Uterus (tissue), 2 donors: ENCODE data around the gene EPX.

ENCODE experiments used
- POLR2A ChIP-seq, 2 donors: fragments of 450-650 bp; IDR thresholded peaks; one replicate each; pipeline ENCODE4 v1.6.1; 2016; ENCODE audit warnings: antibody characterized with exemption in 2 of 2, mild to moderate bottlenecking in 1 of 2, moderate library complexity in 1 of 2
- TF ChIP-seq, protein P1 (sequence below), 4 experiments: fragments of 200-600 bp in 2 of 4; fragments of 450-650 bp in 2 of 4; sonication (generic) in 2 of 4; IDR thresholded peaks; one replicate each; pipeline ENCODE4 v1.5.1; 2016 to 2019; ENCODE audit warnings: antibody characterized with exemption in 4 of 4, mild to moderate bottlenecking in 2 of 4, moderate library complexity in 1 of 4

DNA sequence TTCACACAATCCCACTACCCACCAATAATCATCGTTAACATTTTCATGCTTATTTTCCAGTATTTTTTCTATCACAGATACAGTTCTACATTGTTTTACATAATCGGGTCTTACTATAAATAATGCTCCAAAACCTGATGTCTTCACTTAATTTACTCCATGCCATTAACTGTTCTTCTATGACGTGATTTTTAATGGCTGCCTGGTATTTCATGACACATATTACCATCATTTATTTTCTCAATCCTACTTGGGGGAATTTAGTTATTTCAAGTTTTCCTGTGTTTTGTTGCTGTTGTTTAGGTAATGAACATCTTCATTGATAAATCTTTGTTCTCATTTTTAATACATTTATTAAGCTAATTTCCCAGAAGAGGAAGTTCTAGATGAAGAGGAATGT lies 60.6 kb downstream of the EPX start:
- TF ChIP-seq, protein P1, sequence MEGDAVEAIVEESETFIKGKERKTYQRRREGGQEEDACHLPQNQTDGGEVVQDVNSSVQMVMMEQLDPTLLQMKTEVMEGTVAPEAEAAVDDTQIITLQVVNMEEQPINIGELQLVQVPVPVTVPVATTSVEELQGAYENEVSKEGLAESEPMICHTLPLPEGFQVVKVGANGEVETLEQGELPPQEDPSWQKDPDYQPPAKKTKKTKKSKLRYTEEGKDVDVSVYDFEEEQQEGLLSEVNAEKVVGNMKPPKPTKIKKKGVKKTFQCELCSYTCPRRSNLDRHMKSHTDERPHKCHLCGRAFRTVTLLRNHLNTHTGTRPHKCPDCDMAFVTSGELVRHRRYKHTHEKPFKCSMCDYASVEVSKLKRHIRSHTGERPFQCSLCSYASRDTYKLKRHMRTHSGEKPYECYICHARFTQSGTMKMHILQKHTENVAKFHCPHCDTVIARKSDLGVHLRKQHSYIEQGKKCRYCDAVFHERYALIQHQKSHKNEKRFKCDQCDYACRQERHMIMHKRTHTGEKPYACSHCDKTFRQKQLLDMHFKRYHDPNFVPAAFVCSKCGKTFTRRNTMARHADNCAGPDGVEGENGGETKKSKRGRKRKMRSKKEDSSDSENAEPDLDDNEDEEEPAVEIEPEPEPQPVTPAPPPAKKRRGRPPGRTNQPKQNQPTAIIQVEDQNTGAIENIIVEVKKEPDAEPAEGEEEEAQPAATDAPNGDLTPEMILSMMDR (IDR thresholded peaks at IDR 0.05) = no peak
- TF ChIP-seq POLR2A (IDR thresholded peaks at IDR 0.05) = no peak
